ENCODE results near the gene PKP1. TPM values are rescaled to one million over a fixed set of nuclear protein-coding genes. Genes with fewer than 3 reads are reported as not detected.

PKP1 gene
- total RNA-seq, 1 donor, result not detected

DNA sequence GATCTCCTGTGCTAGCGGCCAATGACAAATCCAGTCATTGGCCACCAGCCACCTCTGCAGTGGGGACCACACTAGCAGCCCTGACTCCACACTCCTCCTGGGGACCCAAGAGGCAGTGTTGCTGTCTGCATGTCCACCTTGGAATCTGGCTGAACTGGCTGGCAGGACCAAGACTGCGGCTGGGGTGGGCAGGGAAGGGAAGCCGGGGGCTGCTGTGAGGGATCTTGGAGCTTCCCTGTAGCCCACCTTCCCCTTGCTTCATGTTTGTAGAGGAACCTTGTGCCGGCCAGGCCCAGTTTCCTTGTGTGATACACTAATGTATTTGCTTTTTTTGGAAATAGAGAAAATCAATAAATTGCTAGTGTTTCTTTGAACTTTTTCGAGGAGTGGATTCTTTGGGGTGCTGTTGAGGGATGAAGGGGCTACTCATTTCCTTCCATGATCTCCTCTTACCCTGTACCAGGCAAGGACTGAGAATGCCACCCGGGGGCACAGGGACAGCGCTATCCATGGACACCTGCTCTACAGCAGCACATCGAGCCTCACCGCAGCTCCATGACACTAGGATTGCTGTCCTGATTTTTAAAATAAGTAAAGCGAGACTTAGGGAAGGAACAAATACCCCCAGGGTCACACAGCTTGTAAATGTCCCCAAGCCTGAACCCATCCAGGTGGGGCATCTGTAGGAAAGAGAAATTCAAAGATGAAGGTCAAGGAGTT lies 49.5 kb downstream of the PKP1 start:
- no peaks in the 10 kb centered on the region for H3K4me1 ChIP-seq (ENCODE audit: insufficient read depth, low read length)

DNA sequence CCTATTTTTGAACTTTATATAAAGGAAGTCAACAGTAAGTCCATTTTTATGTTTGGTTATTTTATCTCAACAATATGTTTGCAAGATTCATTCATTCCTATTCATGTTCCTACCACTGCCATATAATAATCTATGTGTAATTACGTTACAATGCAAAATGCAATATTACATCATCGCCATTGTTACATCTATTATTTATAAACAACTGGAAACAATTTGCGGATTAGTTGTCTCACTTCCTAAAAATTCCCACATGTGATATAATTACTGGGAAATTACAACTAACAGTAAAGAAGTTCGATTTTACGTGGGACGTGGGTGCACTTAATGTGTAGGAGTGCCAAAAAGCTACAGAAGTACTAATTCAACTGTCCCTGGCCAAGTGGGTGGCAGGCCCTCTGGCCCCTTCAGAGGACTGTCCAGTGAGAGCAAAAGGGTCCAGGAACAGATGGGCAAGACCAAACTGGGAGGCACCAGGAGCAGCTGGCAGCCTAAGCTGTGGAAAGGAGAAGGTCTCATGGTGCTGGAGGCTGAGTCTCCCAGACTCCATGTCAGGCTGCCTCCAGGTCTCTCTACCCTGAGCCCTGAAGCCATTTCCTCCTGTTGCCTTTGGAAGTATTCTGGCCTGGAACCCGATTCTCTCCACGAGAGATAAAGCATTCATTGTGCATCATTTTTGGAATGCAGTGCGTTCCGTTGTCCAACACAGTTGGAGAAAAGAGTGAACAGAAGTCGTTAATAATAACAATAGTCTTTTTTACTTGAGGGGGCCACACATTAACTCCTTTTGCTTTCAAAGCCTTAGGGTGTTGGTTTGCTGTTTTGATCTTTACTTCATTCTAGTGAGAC lies 51.2 kb downstream of the PKP1 start:
- Histone ChIP-seq H3K9me3 (ENCODE audit: low read depth, low read length) (no peaks in the 10 kb centered on the region), H3K4me3 (ENCODE audit: low read length) (no peak overlapping the region), H3K27me3 (ENCODE audit: insufficient read depth, low read length) (no peaks in the 10 kb centered on the region), H3K4me1 (ENCODE audit: insufficient read depth, low read length) (no peaks in the 10 kb centered on the region)

More for the DNA sequence above, 49.5 kb downstream of the PKP1 start:
- Histone ChIP-seq H3K27me3 (ENCODE audit: insufficient read depth, low read length) (no peaks in the 10 kb centered on the region), H3K4me3 (ENCODE audit: low read length) (no peak overlapping the region), H3K9me3 (ENCODE audit: low read depth, low read length) (no peaks in the 10 kb centered on the region)

DNA sequence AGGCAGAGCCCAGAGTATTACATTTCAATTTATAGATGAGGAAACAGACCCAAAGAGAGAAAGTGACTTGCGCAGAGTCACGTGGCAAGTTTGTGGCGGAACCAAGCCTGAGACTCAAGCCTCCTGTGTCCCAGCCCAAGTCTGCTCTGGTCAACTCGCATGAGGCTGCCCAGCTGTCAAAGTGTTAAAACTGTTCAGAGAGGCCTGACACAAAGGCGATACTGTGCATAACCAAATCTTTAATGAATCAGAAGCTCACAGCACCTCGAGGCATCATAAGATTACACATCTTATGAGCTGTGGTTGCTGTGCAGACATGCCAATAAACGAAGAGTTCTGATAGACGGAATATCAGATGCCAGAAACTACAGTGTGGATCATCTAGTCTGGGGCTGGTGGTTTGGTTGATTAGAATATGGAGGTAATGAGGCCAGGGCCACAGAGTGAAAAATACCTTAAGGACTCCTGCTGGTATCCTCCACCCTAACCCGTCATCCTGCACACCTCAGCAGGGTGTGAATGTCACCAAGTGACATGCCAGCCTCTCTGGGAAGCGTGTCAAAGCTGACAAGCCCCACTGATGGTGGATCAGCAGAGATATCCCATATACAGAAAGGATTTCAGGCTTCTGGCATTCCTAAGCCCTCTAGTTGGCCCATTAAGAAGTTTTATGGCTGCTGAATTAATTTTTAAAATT lies 52.0 kb downstream of the PKP1 start:
- Histone ChIP-seq H3K4me1 (ENCODE audit: insufficient read depth, low read length) (no peaks in the 10 kb centered on the region), H3K27me3 (ENCODE audit: insufficient read depth, low read length) (no peaks in the 10 kb centered on the region), H3K4me3 (ENCODE audit: low read length) (no peak overlapping the region), H3K9me3 (ENCODE audit: low read depth, low read length) (no peaks in the 10 kb centered on the region)

DNA sequence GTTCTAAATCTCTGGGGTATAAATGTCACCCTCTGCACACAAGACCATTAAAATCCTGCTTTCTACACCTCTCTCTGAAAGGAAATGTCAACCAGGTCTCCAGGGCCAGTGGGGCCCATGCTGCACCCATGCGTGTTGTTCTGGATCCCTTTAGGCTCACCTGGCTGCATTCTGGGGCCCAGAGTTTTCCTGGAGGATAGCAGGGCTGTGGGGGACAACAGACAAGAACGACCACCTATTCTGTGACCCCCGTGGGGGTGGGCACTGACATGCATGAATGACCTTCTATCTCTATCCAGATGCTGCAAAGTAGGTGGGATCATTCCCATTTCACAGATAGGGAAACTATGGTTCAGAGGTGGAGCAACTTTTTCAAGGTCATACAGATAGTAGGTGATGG lies 52.6 kb downstream of the PKP1 start:
- Histone ChIP-seq H3K4me1 (ENCODE audit: insufficient read depth, low read length) (no peaks in the 10 kb centered on the region), H3K4me3 (ENCODE audit: low read length) (no peak overlapping the region), H3K9me3 (ENCODE audit: low read depth, low read length) (no peaks in the 10 kb centered on the region), H3K27me3 (ENCODE audit: insufficient read depth, low read length) (peaks cover under 1% of the 10 kb centered on the region)

DNA sequence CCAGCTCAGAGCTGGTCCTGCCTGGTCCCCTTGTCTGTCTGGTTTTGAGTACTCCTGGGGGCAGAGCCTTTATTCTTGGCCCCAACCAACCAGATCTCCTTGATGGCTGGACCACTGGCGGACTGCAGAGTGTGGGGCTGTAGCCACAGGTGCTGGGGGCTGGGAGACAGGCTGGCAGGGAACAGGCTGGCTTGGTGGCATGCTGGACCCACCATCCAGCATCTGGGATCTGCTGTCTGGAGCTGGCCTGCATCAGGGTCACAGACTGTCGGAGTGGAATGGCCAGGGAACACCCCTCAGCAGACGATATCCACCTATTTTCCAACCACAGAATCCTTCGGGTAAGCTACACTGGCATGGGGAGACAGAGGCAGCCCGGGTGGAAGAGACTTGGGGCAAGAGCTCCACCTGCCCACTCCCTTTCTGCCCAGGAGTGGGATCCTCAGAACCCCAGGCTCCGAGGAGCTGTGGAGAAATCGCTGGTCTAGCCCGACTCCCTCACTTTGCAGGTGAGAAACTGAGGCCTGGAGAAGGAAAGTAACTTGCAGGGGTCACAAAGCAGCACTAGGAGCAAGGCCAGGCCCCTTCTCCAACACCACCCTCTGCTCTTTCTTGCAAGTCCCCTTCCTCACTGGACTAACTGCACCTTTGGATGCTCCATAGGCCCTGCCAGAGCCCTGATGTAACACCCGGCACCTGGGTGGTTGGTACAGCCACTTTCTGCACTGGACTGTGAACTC lies 53.6 kb downstream of the PKP1 start:
- Histone ChIP-seq H3K4me1 (ENCODE audit: insufficient read depth, low read length) (no peaks in the 10 kb centered on the region), H3K9me3 (ENCODE audit: low read depth, low read length) (no peaks in the 10 kb centered on the region), H3K27me3 (ENCODE audit: insufficient read depth, low read length) (peaks cover 3% of the 10 kb centered on the region), H3K4me3 (ENCODE audit: low read length) (no peak overlapping the region)

DNA sequence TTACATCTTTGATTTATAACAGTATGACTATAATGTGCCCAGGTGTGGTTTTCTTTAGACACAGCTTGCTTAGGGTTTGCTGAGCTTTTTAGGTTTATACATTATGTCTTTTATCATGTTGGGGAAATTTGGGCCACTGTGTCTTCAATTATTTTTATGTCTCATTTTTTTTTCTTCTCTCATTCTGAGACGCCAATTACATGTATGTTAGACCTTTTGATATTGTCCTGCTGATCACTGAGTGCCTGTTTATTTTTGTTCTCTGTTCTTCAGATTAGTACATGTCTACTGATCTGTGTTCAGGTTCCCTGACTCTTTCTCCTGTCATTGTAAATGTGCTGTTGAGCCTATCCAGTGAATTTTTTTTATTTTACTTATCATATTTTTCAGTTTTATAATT lies 58.1 kb downstream of the PKP1 start:
- H3K4me1 ChIP-seq (ENCODE audit: insufficient read depth, low read length), result no peaks in the 10 kb centered on the region
- no peaks in the 10 kb centered on the region for H3K9me3 ChIP-seq (ENCODE audit: low read depth, low read length)
- H3K27me3 ChIP-seq (ENCODE audit: insufficient read depth, low read length), result peaks cover 6% of the 10 kb centered on the region
- no peak overlapping the region for H3K4me3 ChIP-seq (ENCODE audit: low read length)

DNA sequence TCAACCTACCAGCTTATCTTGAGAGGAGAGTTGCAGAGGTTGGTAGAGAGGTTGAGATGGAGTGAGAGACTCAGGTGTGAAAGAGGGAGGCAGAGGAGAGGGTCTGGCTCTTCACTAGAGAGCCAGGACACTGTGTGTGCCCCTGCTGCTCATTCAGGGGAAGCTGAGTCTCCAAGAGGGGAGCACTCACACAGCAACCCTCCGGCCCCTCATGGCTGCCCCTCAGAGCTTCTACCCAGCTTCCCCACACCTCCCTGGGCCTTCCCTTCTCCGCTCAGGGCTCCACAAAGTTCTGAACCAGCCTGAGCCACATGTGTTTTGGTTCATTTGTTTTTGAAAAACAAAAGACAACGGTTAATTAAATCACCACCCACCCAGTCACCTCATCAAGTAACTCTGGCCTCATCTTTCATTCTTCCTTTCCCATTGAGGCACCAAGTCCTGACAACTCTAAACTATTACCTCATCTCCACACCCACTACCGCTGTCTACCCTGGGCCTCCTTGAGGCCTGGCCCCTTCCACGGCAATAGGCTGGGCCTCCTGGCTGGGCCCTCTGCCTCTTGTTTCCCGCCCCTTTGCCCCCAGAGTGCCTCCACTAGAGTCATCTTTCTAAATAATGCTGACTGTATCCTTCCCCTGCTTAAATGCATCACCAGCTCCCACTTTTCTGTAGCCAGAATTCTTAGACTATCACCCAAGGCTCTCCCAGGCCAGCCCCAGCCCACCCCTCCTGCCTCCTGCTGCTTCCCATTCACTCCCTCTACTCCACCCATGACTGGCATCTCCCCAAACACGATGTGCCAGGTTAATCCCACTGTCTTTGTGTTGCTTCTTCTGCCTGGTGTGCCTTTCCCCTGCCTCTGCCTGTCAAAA lies 61.1 kb downstream of the PKP1 start:
- H3K9me3 ChIP-seq (ENCODE audit: low read depth, low read length), result no peaks in the 10 kb centered on the region
- H3K4me1 ChIP-seq (ENCODE audit: insufficient read depth, low read length), result no peaks in the 10 kb centered on the region
- H3K27me3 ChIP-seq (ENCODE audit: insufficient read depth, low read length), result peaks cover 6% of the 10 kb centered on the region
- no peak overlapping the region for H3K4me3 ChIP-seq (ENCODE audit: low read length)

DNA sequence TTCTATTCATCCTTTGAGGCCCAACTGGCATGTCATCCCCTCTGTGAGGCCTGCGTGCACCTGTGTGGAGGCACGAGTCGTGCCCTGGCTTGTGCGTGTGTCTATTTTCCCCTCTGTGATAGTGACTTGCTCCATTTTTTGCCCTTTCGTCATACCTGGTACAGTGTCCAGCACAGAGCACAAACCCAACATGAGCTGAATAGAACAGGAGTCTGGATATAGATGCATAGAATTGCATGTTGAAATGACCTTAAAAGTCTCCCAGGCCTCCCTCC lies 61.7 kb downstream of the PKP1 start:
- no peaks in the 10 kb centered on the region for H3K9me3 ChIP-seq (ENCODE audit: low read depth, low read length)
- H3K27me3 ChIP-seq (ENCODE audit: insufficient read depth, low read length), result peaks cover 6% of the 10 kb centered on the region
- no peaks in the 10 kb centered on the region for H3K4me1 ChIP-seq (ENCODE audit: insufficient read depth, low read length)
- no peak overlapping the region for H3K4me3 ChIP-seq (ENCODE audit: low read length)

DNA sequence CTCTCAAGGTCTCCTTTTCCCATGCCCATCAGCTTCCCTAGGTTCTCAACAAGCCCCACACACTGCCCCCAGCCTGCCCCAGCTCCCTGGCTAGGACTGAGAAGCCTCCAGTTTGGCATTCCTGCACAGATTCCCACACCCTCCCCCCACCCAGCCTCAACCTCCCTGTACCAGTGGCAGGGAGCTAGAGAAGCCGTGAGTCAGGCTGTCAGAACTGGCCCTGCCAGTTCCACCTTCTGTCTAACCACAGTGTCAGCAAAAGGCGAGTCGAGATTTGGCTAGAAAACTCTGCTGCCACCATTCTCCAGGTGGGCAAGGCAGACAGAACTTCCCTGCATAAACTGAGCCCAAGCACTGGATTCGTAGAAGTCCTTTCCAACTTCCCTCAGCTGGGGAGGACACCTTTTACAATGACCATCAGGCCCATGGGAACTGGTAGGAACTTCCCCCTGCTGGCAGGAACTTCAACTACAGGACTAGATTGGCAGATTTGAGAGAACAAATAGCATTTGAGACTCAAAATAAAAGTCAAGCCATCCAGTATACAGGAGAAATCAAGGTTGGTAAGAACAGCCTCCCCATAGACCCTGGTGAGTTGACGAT lies 63.1 kb downstream of the PKP1 start:
- Histone ChIP-seq H3K27me3 (ENCODE audit: insufficient read depth, low read length) (peaks cover 3% of the 10 kb centered on the region), H3K4me3 (ENCODE audit: low read length) (no peak overlapping the region), H3K9me3 (ENCODE audit: low read depth, low read length) (no peaks in the 10 kb centered on the region), H3K4me1 (ENCODE audit: insufficient read depth, low read length) (no peaks in the 10 kb centered on the region)

DNA sequence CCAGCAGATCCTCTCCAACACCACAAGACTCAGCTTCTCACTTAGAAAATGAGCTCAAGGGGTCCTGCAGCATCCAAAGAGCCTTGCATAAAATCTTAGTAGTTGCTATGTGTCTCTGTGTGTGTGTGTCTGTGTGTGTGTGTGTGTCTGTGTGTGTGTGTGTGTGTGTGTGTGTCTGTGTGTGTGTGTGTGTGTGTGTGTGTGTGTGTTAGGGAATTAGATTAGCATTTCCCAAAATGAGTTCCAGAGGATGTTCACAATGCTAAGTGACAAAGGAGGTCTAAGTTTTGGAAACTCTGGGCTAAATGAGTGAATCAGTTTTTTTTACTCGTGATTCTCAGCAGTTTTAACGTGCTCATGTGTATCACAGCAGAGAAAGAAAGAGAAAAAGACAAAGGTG lies 63.7 kb downstream of the PKP1 start:
- no peak overlapping the region for H3K4me3 ChIP-seq (ENCODE audit: low read length)
- H3K27me3 ChIP-seq (ENCODE audit: insufficient read depth, low read length), result peaks cover 3% of the 10 kb centered on the region
- no peaks in the 10 kb centered on the region for H3K4me1 ChIP-seq (ENCODE audit: insufficient read depth, low read length)
- no peaks in the 10 kb centered on the region for H3K9me3 ChIP-seq (ENCODE audit: low read depth, low read length)

DNA sequence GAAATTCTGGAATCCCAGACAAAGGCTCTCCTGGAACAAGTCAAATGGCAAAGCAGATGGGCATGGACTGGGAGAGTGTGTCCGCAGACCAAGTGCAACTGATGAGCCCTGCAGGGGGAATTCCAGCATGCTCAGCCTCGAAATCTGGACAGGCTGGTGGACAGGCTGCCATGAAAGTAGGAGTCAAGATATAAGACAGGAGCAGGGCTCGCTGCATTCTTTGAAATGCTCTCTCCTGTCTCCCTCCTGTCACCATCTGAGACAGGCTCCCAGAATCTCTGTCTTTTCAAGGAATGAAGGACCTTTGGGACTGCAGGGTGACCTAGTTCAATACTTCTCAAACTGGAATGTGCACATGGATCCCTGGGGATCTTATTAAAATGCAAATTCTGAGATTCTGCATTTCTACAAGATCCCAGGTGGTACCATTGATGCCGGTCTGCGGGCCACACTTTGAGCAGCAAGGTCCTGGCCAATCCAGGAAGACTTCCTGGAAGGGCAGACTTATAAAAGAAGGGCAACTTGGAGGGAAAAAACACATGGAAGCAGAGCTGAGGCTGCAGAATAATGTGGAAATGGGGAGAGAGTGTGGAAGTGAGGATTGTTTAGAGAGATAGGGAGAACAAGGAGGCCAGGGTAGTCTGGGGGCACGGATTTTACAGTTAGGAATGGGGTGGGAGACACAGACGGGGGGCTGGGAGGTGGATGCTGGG lies 64.3 kb downstream of the PKP1 start:
- no peak overlapping the region for H3K4me3 ChIP-seq (ENCODE audit: low read length)
- H3K9me3 ChIP-seq (ENCODE audit: low read depth, low read length), result no peaks in the 10 kb centered on the region
- peaks cover 3% of the 10 kb centered on the region for H3K27me3 ChIP-seq (ENCODE audit: insufficient read depth, low read length)
- no peaks in the 10 kb centered on the region for H3K4me1 ChIP-seq (ENCODE audit: insufficient read depth, low read length)

DNA sequence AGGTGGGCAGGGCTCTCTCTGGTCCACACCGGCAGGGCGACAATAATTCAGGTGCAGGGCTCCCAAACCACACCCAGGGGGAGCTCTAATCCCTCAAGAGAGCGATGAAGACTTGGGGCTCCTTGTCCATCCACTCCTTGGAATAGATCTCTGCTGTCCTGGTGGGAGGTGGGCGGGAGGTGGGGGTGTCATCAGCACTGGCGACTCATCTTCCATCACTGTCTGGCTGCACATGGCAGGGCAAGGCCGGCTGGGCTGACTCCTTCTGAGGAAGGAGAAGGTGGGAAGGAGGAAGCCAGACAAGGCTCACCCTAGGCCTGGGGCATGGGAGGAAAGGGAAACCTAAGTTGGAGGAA lies 64.9 kb downstream of the PKP1 start:
- Histone ChIP-seq H3K9me3 (ENCODE audit: low read depth, low read length) (no peaks in the 10 kb centered on the region), H3K27me3 (ENCODE audit: insufficient read depth, low read length) (peaks cover under 1% of the 10 kb centered on the region), H3K4me1 (ENCODE audit: insufficient read depth, low read length) (no peaks in the 10 kb centered on the region), H3K4me3 (ENCODE audit: low read length) (no peak overlapping the region)

DNA sequence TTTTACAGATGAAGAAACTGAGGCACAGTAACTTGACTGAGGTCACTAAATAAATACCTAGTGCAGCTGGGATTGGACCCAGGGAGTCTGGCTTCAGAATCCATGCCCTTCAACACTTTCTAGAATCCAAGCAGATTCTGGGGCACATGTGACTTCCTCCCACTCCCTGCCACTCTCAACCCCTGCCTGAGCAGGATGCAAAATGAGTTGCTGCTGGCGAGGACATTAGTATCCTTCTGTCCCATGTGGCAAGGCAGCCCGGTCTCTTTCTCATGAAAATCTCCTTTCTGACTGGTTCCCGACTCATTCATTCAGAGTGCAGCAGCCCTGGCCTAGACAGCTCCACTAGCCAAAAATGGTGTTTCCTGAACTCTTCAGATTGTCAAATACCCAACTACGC lies 65.8 kb downstream of the PKP1 start:
- H3K4me1 ChIP-seq (ENCODE audit: insufficient read depth, low read length), result no peaks in the 10 kb centered on the region
- no peaks in the 10 kb centered on the region for H3K27me3 ChIP-seq (ENCODE audit: insufficient read depth, low read length)
- H3K9me3 ChIP-seq (ENCODE audit: low read depth, low read length), result no peaks in the 10 kb centered on the region
- H3K4me3 ChIP-seq (ENCODE audit: low read length), result no peak overlapping the region

All from mononuclear cell (primary cell).